HG02943 (cell line): Measurements from ENCODE around the gene MDM2.
"Not testable (repeated sequence)": the region's sequence is repeated elsewhere in the genome, so short reads cannot be mapped to it uniquely, and the experiment has no call there.

Experiments
- ATAC-seq: cut with Tn5 transposase; IDR thresholded peaks from one replicate; pipeline ENCODE4 v1.9.1; 2021; ENCODE audit warnings: mild to moderate bottlenecking, low read depth, moderate library complexity; ENCODE audit not compliant: unreplicated experiment

MDM2 gene

GRCh38 chr12:68824597-68825250, 16.7 kb downstream of the MDM2 start:
- ATAC-seq, result no peak

GRCh38 chr12:68825569-68826217, 17.7 kb downstream of the MDM2 start:
- no peak for ATAC-seq

GRCh38 chr12:68827895-68828671, 20.1 kb downstream of the MDM2 start:
- no peak for ATAC-seq

GRCh38 chr12:68828672-68829068, 20.7 kb downstream of the MDM2 start:
- no peak for ATAC-seq

- ATAC-seq, result no peak
Observed at GRCh38 chr12:68831272-68831671, 23.3 kb downstream of the MDM2 start.

GRCh38 chr12:68831751-68832503, 23.9 kb downstream of the MDM2 start:
- no peak for ATAC-seq

GRCh38 chr12:68832504-68832867, 24.5 kb downstream of the MDM2 start:
- no peak for ATAC-seq

GRCh38 chr12:68833508-68833907, 25.5 kb downstream of the MDM2 start:
- ATAC-seq, result no peak

GRCh38 chr12:68835333-68835908, 27.4 kb downstream of the MDM2 start:
- no peak for ATAC-seq

- no peak for ATAC-seq
Observed at GRCh38 chr12:68837215-68837614, 29.2 kb downstream of the MDM2 start.

- ATAC-seq, result no peak
Observed at GRCh38 chr12:68838046-68838886, 30.3 kb downstream of the MDM2 start.

GRCh38 chr12:68839183-68840147, 31.5 kb downstream of the MDM2 start:
- no peak for ATAC-seq

- not testable (repeated sequence) for ATAC-seq
Observed at GRCh38 chr12:68841175-68841574, 33.2 kb downstream of the MDM2 start.

- ATAC-seq, result no peak
Observed at GRCh38 chr12:68841717-68842116, 33.7 kb downstream of the MDM2 start.

GRCh38 chr12:68842123-68842522, 34.1 kb downstream of the MDM2 start:
- ATAC-seq, result no peak

- no peak for ATAC-seq
Observed at GRCh38 chr12:68842784-68843567, 35.0 kb downstream of the MDM2 start.

GRCh38 chr12:68844318-68844745, 36.4 kb downstream of the MDM2 start:
- no peak for ATAC-seq
